GM12878 (cell line): ENCODE data around the gene VSX1. TPM values are rescaled to one million over a fixed set of nuclear protein-coding genes. Genes with fewer than 3 reads are reported as not detected.

Source experiments
- BACH1 ChIP-seq: fragments of 450-650 bp; IDR thresholded peaks from 2 replicates; pipeline ENCODE4 v1.6.1; 2017; ENCODE audit warnings: mild to moderate bottlenecking, borderline replicate concordance
- CHD2 ChIP-seq: IDR thresholded peaks from 2 replicates; pipeline ENCODE4 v1.6.1; 2011; ENCODE audit warnings: low read depth, low read length, improper control_type of control experiment, borderline replicate concordance
- E2F8 ChIP-seq: fragments of 450-650 bp; IDR thresholded peaks from 2 replicates; pipeline ENCODE4 v1.6.1; 2018; ENCODE audit warnings: mild to moderate bottlenecking, low read depth, moderate library complexity; ENCODE audit not compliant: partially characterized antibody
- EED ChIP-seq: sonication (generic); IDR thresholded peaks from 2 replicates; pipeline ENCODE4 v1.6.1; 2016; ENCODE audit warnings: antibody characterized with exemption, low read depth
- HDAC2 ChIP-seq: fragments of 200-600 bp; sonication (generic); IDR thresholded peaks from 2 replicates; pipeline ENCODE4 v1.6.1; 2017
- MEF2B ChIP-seq: fragments of 450-650 bp; IDR thresholded peaks from 2 replicates; pipeline ENCODE4 v1.6.1; 2018; ENCODE audit warnings: mild to moderate bottlenecking, moderate library complexity; ENCODE audit not compliant: partially characterized antibody, poor library complexity, severe bottlenecking
- MTA3 ChIP-seq: IDR thresholded peaks from 2 replicates; pipeline ENCODE4 v1.6.1; 2012; ENCODE audit warnings: low read length, inconsistent platforms, borderline replicate concordance
- MYC ChIP-seq: IDR thresholded peaks from 2 replicates; pipeline ENCODE4 v1.6.1; 2011; ENCODE audit warnings: mild to moderate bottlenecking, low read length, moderate library complexity, inconsistent platforms; ENCODE audit not compliant: insufficient read depth, insufficient replicate concordance, insufficient read length, severe bottlenecking
- NRF1 ChIP-seq: conservative IDR thresholded peaks from 2 replicates; pipeline ENCODE4 v1.6.1; 2011; ENCODE audit warnings: mild to moderate bottlenecking, low read depth, low read length, improper control_type of control experiment
- PML ChIP-seq: IDR thresholded peaks from 2 replicates; pipeline ENCODE4 v1.6.1; 2012; ENCODE audit warnings: low read length, inconsistent platforms
- RAD21 ChIP-seq: IDR thresholded peaks from 2 replicates; pipeline ENCODE4 v1.6.1; 2011; ENCODE audit warnings: mild to moderate bottlenecking, low read depth, low read length, moderate library complexity; ENCODE audit not compliant: insufficient read depth
- RAD51 ChIP-seq: fragments of 450-650 bp; IDR thresholded peaks from 2 replicates; pipeline ENCODE4 v1.6.1; 2016; ENCODE audit warnings: moderate library complexity, mild to moderate bottlenecking, inconsistent platforms
- SIN3A ChIP-seq: IDR thresholded peaks from 2 replicates; pipeline ENCODE4 v1.6.1; 2012; ENCODE audit warnings: low read depth, low read length, improper control_type of control experiment
- SKIL ChIP-seq: fragments of 450-650 bp; IDR thresholded peaks from 2 replicates; pipeline ENCODE4 v1.6.1; 2017; ENCODE audit warnings: mild to moderate bottlenecking, low read depth, inconsistent platforms; ENCODE audit not compliant: poor library complexity, severe bottlenecking
- SMAD1 ChIP-seq: fragments of 450-650 bp; IDR thresholded peaks from 2 replicates; pipeline ENCODE4 v1.6.1; 2018; ENCODE audit warnings: mild to moderate bottlenecking, low read depth; ENCODE audit not compliant: partially characterized antibody
- SMC3 ChIP-seq: IDR thresholded peaks from 2 replicates; pipeline ENCODE4 v1.6.1; 2011; ENCODE audit warnings: low read length, improper control_type of control experiment, borderline replicate concordance
- TBL1XR1 ChIP-seq: IDR thresholded peaks from 2 replicates; pipeline ENCODE4 v1.6.1; 2012; ENCODE audit warnings: low read depth, low read length, improper control_type of control experiment
- ZBTB11 ChIP-seq: fragments of 450-650 bp; formaldehyde crosslinking; IDR thresholded peaks from 2 replicates; pipeline ENCODE4 v1.5.0; 2022; ENCODE audit warnings: mild to moderate bottlenecking, missing genetic modification characterization
- polyA plus RNA-seq, 11 experiments: library from polyadenylated mRNA; depleted of rRNA in 4 of 11; unstranded in 6 of 11; stranded (reverse) in 5 of 11; fragments of >200 nt; fragmentation: Nextera tagmentation in 4 of 11; fragmentation: Illumina TruSeq in 1 of 11; extraction: Ambion mirVana in 4 of 11; extraction: Trizol in 1 of 11; gene quantifications; 1 replicate in 1 of 11; 2 replicates in 10 of 11; pipeline versions ENCODE4 v1.2.1 to v1.2.3, GENCODE V29; 2011 to 2016; ENCODE audit warnings: inconsistent platforms in 2 of 11, missing spikeins in 2 of 11, low read depth in 1 of 11
- total RNA-seq, 4 experiments: library from RNA; depleted of rRNA in 3 of 4; stranded (reverse); fragments of >200 nt in 3 of 4; fragmentation: Illumina TruSeq in 1 of 4; extraction: Trizol in 1 of 4; gene quantifications; 2 replicates each; pipeline versions ENCODE4 v1.2.1 to v1.2.3, GENCODE V29; 2013 to 2021
- TF ChIP-seq, protein P1 (sequence below): IDR thresholded peaks from 2 replicates; pipeline ENCODE4 v1.6.1; 2011; ENCODE audit warnings: mild to moderate bottlenecking, low read depth, low read length, moderate library complexity; ENCODE audit not compliant: insufficient replicate concordance

The VSX1 gene
- total and polyA plus RNA-seq, 10 of the 15 experiments (the other 5 are each of a cell fraction or from before 2014, with no cell fraction given) = 0.05 TPM; not detected in 9

- TF ChIP-seq, protein P1, sequence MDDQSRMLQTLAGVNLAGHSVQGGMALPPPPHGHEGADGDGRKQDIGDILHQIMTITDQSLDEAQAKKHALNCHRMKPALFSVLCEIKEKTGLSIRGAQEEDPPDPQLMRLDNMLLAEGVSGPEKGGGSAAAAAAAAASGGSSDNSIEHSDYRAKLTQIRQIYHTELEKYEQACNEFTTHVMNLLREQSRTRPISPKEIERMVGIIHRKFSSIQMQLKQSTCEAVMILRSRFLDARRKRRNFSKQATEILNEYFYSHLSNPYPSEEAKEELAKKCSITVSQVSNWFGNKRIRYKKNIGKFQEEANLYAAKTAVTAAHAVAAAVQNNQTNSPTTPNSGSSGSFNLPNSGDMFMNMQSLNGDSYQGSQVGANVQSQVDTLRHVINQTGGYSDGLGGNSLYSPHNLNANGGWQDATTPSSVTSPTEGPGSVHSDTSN = no peak
- TF ChIP-seq SIN3A (no peak), MTA3 (no peak), ZBTB11 (CRISPR knock-in tag) (no peak), SMAD1 (no peak), BACH1 (no peak), NRF1 (no peak), RAD51 (no peak), RAD21 (no peak), PML (no peak), E2F8 (no peak), MEF2B (peak; percentile 51), SMC3 (no peak), EED (peak; percentile 75), MYC (peak; percentile 34), CHD2 (no peak; the same call in 1 of the 2 replicates), HDAC2 (no peak), SKIL (no peak), TBL1XR1 (peak; percentile 3; the same call in 1 of the 2 replicates)
These were observed 23.7 kb downstream of the VSX1 start, which contains the start of gene ACSS1 (continued) for GRCh38 chr20:25058051-25058846.
